Ectodermal cell (in vitro differentiated cells): ENCODE results near the gene ARMH3.
"Not testable (repeated sequence)": the region's sequence is repeated elsewhere in the genome, so short reads cannot be mapped to it uniquely, and the experiment has no call there.

Source experiments
- H3K27ac ChIP-seq: 2 replicates; pipeline ENCODE4 v1.7.0; 2013; ENCODE audit warnings: mild to moderate bottlenecking, low read depth, low read length; ENCODE audit not compliant: insufficient read depth, poor library complexity, severe bottlenecking
- H3K27me3 ChIP-seq: 2 replicates; pipeline ENCODE4 v1.7.0; 2013; ENCODE audit warnings: mild to moderate bottlenecking, low read length; ENCODE audit not compliant: insufficient read depth, control insufficient read depth, poor library complexity, severe bottlenecking
- H3K36me3 ChIP-seq: one replicate; pipeline ENCODE4 v1.7.0; 2013; ENCODE audit warnings: low read length; ENCODE audit not compliant: control insufficient read depth, insufficient read depth
- H3K4me1 ChIP-seq: one replicate; pipeline ENCODE4 v1.7.0; 2013; ENCODE audit warnings: low read length; ENCODE audit not compliant: control insufficient read depth, insufficient read depth
- H3K4me3 ChIP-seq: 2 replicates; pipeline ENCODE4 v1.7.0; 2013; ENCODE audit warnings: low read depth, low read length, control low read depth; ENCODE audit not compliant: insufficient read depth
- H3K9me3 ChIP-seq: 2 replicates; pipeline ENCODE4 v1.7.0; 2013; ENCODE audit warnings: mild to moderate bottlenecking, low read length, moderate library complexity; ENCODE audit not compliant: control insufficient read depth
- WGBS, 2 experiments: methylation state at CpG; one replicate each; pipeline ENCODE4 v1.1.7; 2013; ENCODE audit warnings: missing lambda C conversion rate in 2 of 2; 5-methylcytosine and 5-hydroxymethylcytosine counted together

Gene ARMH3

DNA sequence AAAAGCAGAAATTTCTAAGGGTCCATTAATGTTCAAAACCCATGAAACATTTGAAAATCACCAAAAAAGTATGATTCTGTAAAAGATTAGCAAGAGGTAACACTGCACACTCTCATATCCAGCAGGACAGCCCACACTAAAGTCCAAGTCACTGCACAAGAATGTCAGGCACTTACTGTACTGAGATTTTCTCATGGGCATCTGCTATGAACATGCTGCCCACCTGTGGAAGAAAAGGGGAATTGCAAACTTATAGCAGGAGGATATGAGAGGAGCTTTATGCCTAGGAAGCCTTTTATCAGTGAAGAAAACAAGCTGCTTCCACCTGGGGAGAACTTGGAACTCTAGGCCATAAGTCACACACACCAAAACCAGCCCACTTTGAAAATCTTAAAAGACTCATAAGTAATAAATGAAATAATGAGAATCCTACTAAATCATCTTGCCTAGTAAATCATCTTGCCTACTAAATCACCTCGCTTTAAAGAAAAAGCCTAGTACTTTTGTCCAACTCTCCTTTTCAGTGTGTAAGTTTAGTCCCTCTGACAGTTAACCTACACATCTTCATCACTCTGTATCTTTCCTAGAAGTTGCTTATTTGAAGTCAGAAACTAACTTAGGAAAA, 46.1 kb downstream of the ARMH3 start:
- Histone ChIP-seq H3K27ac (no peak overlapping the region), H3K9me3 (no peaks in the 10 kb centered on the region), H3K4me3 (no peak overlapping the region), H3K27me3 (no peaks in the 10 kb centered on the region), H3K4me1 (no peaks in the 10 kb centered on the region), H3K36me3 (no peaks in the 10 kb centered on the region)
- WGBS, 2 experiments = 90 to 100% methylated on average over 1 of the region's 1 CpG

DNA sequence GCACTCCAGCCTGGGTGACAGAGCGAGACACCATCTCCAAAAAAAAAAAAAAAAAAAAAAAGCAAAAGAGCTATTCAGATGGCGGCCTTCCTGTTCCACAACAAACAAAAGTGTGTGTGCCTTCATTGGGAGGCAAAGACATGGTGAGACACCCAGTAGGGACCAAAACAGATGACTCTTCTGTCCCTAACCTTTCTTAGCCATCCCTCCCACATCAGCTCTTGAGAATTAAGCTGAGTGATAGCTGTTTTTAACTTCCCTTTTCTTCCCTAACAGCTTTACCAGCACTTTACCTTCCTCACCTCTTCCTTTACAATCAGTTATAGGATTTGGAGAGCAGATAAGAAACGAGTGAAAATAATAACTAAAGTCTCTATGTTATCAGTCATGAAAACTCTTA, 48.2 kb downstream of the ARMH3 start:
- H3K4me3 ChIP-seq = no peak overlapping the region
- H3K36me3 ChIP-seq = peaks cover 10% of the 10 kb centered on the region
- H3K4me1 ChIP-seq = no peaks in the 10 kb centered on the region
- H3K27me3 ChIP-seq = no peaks in the 10 kb centered on the region
- H3K27ac ChIP-seq = no peak overlapping the region
- WGBS, 2 experiments = 88 to 100% methylated on average over 2 to 3 of the region's 3 CpGs
- H3K9me3 ChIP-seq = no peaks in the 10 kb centered on the region

DNA sequence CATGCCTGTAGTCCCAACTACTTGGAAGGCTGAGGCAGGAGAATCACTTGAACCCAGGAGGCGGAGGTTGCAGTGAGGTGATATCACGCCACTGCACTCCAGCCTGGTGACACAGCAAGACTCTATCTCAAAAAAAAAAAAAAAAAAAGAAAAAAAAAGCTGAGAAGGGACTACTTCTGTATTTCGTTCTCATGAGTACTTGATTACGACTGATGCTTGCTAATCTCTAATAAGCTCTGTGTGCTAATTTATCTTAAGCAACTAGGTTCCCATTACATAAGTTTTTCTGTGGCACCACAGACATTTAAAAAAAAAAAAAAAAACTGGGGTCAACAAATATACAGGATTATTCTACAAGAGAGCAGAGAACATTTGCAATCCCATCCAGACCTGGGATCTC, 48.9 kb downstream of the ARMH3 start:
- not testable (repeated sequence) for H3K27me3 ChIP-seq, H3K4me3 ChIP-seq, H3K4me1 ChIP-seq, H3K27ac ChIP-seq, H3K36me3 ChIP-seq, H3K9me3 ChIP-seq
- WGBS, 2 experiments = 86 to 87% methylated on average over 4 of the region's 4 CpGs

DNA sequence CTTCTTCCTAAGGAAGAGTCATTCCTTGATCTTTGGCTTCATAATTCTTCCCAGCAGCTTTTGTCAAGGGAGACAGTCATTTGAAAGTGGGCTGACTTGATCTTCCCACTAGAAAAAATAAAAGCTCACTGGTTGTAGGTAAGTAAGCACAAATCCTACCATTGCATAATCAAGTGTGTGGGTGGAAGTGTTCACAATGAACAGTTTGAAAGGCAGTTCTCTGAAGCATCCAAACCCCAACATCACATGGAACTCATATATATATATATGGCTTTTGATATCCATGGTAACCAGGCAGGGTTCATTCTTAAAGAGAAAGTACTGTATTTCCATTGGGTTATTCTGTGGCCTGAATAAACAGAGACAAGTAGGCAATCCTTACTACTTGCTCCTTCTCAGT, 51.6 kb downstream of the ARMH3 start:
- Histone ChIP-seq H3K36me3 (peaks cover 10% of the 10 kb centered on the region), H3K9me3 (no peaks in the 10 kb centered on the region), H3K4me1 (no peaks in the 10 kb centered on the region), H3K27ac (no peak overlapping the region), H3K4me3 (no peak overlapping the region), H3K27me3 (no peaks in the 10 kb centered on the region)

DNA sequence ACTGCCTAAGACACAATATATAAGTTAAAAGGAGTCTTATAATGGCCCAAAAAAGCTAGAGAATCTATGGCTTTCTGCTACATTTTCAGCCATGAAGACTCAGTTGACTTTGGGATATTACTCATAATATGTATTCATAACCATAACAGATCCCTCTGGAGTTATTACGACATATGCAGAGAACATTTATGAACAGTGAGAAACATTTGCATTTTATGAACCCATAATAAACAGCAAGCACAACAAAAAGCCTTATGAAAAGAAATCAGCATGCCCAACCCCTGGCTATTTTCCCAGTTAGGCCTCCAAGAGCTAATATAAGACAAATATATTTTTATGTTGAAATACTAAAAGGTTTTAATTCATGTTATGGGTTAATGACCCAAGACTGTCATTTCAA, 52.4 kb downstream of the ARMH3 start:
- no peak overlapping the region for H3K27ac ChIP-seq
- H3K9me3 ChIP-seq = no peaks in the 10 kb centered on the region
- H3K4me3 ChIP-seq = no peak overlapping the region
- 94% methylated on average over 1 of the region's 1 CpG; no CpG with 5 or more reads in 1 of the 2 experiments for WGBS, 2 experiments
- H3K36me3 ChIP-seq = peaks cover 10% of the 10 kb centered on the region
- no peaks in the 10 kb centered on the region for H3K4me1 ChIP-seq
- no peaks in the 10 kb centered on the region for H3K27me3 ChIP-seq

DNA sequence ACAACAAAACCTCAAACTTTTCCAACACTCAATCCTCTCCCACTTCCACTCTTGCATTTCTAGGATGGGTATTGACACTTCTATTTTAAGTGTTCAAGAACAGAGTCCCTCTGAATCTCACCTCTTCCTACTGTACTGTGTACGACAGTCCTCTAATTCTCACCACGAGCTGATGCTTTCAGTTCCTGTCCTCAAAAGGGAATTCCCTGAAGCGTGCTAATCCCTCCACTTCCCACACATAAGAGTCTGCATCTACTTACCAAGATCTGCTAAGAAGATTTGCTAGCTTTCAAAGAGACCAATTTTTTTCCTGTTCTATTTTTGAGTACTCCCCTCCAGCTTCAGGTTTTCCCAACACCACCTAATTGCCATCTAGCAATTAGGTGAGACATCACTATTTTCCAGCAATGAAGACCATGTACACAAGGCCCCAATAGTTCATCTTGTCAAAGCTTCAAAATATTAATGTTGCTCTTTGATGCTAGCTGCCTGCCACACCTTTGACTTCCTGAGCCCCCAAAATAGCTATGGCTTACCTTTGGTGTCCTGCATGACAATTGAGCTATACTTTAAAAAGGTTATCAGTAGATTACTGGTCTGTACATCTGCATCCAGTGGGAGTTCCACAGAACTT, 54.4 kb downstream of the ARMH3 start:
- H3K27ac ChIP-seq = no peak overlapping the region
- peaks cover 10% of the 10 kb centered on the region for H3K36me3 ChIP-seq
- H3K9me3 ChIP-seq = no peaks in the 10 kb centered on the region
- no peaks in the 10 kb centered on the region for H3K4me1 ChIP-seq
- H3K27me3 ChIP-seq = no peaks in the 10 kb centered on the region
- 78 to 85% methylated on average over 3 of the region's 3 CpGs for WGBS, 2 experiments
- H3K4me3 ChIP-seq = no peak overlapping the region

DNA sequence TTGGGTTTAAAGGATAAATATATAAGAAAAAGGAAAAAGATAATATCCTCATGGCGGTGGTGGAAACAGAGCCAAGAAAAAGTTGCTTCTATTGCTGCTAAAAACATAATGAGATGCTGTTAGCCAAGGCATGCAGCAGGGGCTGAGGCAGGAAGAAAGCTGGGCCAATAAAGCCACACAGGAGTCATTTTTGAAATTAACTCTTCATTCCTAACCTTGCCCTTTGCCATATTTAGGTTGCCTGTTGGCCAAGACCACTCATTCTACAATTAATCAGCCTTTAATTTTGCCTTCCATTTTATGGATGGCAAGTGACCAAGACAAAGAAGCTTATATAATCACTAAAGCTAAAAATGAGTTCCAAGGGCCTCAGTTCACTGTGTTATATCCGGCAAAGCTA, 58.2 kb downstream of the ARMH3 start:
- H3K36me3 ChIP-seq = peaks cover under 1% of the 10 kb centered on the region
- 95 to 96% methylated on average over 2 of the region's 2 CpGs for WGBS, 2 experiments
- H3K9me3 ChIP-seq = no peaks in the 10 kb centered on the region
- no peaks in the 10 kb centered on the region for H3K27me3 ChIP-seq
- H3K27ac ChIP-seq = no peak overlapping the region
- H3K4me3 ChIP-seq = no peak overlapping the region
- no peaks in the 10 kb centered on the region for H3K4me1 ChIP-seq

DNA sequence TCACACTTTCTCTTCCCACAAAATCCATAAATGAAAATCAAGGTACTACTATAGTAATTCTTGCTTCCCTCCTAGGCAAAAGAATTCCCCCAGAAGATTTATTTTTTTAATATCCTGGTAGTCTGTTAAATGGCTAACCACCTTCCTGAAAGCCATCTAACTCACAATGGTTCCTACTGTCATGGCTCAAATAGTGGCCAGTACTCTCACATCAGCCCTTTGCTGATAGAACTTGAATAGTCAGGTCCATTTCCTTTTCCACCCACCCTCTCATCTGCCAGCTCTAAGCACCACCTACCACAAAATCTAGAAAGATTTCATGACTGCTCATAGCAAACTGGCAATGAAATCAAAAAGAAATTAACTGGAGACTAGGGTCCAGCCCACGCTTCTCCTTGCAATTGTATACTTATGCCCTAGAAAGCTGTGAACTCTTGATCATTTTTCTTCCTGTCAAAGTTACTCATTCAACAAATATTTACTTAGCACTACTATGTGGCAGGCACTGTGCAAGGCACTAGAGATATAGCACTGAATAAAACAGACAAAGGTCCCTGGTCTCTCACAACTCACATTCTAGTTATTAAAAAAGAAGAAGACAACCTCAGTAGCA, 60.4 kb downstream of the ARMH3 start:
- Histone ChIP-seq H3K27ac (no peak overlapping the region), H3K4me1 (no peaks in the 10 kb centered on the region), H3K36me3 (peaks cover 11% of the 10 kb centered on the region), H3K4me3 (no peak overlapping the region), H3K27me3 (no peaks in the 10 kb centered on the region), H3K9me3 (no peaks in the 10 kb centered on the region)
- WGBS, 2 experiments = 93% methylated on average over 1 of the region's 1 CpG

DNA sequence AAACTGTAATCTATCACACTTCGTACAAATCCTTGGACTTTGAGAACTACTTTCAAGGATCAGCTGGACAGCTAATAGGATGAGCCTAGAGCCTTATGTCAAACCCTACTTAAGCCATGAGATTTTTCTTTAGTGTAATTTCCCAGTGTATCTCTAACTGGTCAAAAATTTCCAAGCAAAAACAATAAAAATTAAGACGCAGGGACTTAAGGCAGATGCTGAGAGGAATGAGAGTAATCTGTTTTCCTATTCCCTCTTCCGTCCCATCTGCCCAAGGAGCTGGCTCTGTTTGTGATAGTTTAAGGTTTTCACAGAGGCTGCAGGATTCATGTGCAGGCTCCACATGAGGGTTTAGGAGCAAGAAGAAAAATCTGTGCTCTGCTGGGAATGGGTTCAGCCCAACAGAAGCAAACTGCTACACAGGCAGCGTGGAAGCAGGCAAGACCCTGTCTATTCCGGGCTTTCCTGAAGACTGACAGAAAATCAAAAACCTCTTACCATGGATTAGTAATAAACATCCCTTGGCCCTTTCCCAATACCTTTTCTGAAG, 62.2 kb downstream of the ARMH3 start:
- H3K27ac ChIP-seq = no peak overlapping the region
- H3K9me3 ChIP-seq = no peaks in the 10 kb centered on the region
- no peaks in the 10 kb centered on the region for H3K27me3 ChIP-seq
- peaks cover 26% of the 10 kb centered on the region for H3K36me3 ChIP-seq
- H3K4me1 ChIP-seq = no peaks in the 10 kb centered on the region
- WGBS, 2 experiments = 93 to 94% methylated on average over 4 to 5 of the region's 5 CpGs
- H3K4me3 ChIP-seq = no peak overlapping the region

DNA sequence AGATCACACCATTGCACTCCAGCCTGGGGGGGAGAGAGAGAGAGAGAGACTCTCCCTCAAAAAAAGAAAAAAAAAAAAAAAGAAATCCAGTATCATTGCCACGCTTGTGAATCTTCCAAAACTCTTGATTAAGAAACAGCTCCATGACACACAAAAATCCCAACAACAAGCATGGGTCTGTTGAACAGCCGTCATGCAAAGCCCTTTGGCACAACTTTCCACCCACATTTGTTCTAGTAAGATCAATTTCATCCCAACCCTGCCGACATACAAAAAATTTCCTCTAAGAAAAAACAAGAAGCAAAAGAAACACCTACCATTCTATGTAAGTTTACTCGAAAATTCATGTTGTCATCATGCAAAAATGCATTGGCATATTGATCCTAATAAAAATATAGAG, 62.8 kb downstream of the ARMH3 start:
- H3K4me3 ChIP-seq = no peak overlapping the region
- H3K27ac ChIP-seq = no peak overlapping the region
- no peaks in the 10 kb centered on the region for H3K9me3 ChIP-seq
- 93 to 100% methylated on average over 4 of the region's 4 CpGs for WGBS, 2 experiments
- no peaks in the 10 kb centered on the region for H3K4me1 ChIP-seq
- peaks cover 26% of the 10 kb centered on the region for H3K36me3 ChIP-seq
- H3K27me3 ChIP-seq = no peaks in the 10 kb centered on the region
